DOHH2 (cell line): Measurements from ENCODE around the gene PAPPA.

Experiments used
- H3F3A ChIP-seq: fragments of 200-600 bp; sonication (generic), shearing (Covaris generic); 2 replicates; pipeline ENCODE4 v1.6.0; 2016; ENCODE audit warnings: antibody characterized with exemption, mild to moderate bottlenecking; ENCODE audit not compliant: control insufficient read depth, insufficient read depth
- H3K27ac ChIP-seq: fragments of 200-600 bp; sonication (generic); 2 replicates; pipeline ENCODE4 v1.5.1; 2014; ENCODE audit warnings: low read depth, mild to moderate bottlenecking, low read length, moderate library complexity
- H3K27me3 ChIP-seq: fragments of 200-600 bp; sonication (generic); 2 replicates; pipeline ENCODE4 v1.6.1; 2014; ENCODE audit warnings: mild to moderate bottlenecking, low read length, mixed read lengths; ENCODE audit not compliant: control insufficient read depth
- H3K36me3 ChIP-seq: fragments of 200-600 bp; sonication (generic); 2 replicates; pipeline ENCODE4 v1.6.1; 2014; ENCODE audit warnings: mild to moderate bottlenecking, low read length, moderate library complexity, mixed read lengths; ENCODE audit not compliant: control insufficient read depth
- H3K4me1 ChIP-seq: fragments of 200-600 bp; sonication (generic); 2 replicates; pipeline ENCODE4 v1.6.1; 2014; ENCODE audit warnings: mild to moderate bottlenecking, low read length, mixed read lengths; ENCODE audit not compliant: control insufficient read depth
- H3K4me2 ChIP-seq: fragments of 200-600 bp; sonication (generic); 2 replicates; pipeline ENCODE4 v1.6.0; 2014; ENCODE audit warnings: mild to moderate bottlenecking, low read length, moderate library complexity
- H3K4me3 ChIP-seq: fragments of 200-600 bp; sonication (generic); 2 replicates; pipeline ENCODE4 v1.5.1; 2014; ENCODE audit warnings: mild to moderate bottlenecking, low read length, mixed read lengths
- H3K79me2 ChIP-seq: fragments of 200-600 bp; sonication (generic); 2 replicates; pipeline ENCODE4 v1.6.1; 2014; ENCODE audit warnings: mild to moderate bottlenecking, low read length, mixed read lengths; ENCODE audit not compliant: control insufficient read depth
- H3K9me2 ChIP-seq: fragments of 200-600 bp; sonication (generic); replicated peaks from 2 replicates; pipeline ENCODE4 v1.6.1; 2014; ENCODE audit warnings: mild to moderate bottlenecking, low read length, mixed read lengths; ENCODE audit not compliant: control insufficient read depth
- H3K9me3 ChIP-seq: fragments of 200-600 bp; sonication (generic); 2 replicates; pipeline ENCODE4 v1.6.1; 2014; ENCODE audit warnings: antibody characterized with exemption, low read length, mixed read lengths; ENCODE audit not compliant: control insufficient read depth, insufficient read depth
- H4K20me1 ChIP-seq: fragments of 200-600 bp; sonication (generic); 2 replicates; pipeline ENCODE4 v1.6.0; 2014; ENCODE audit warnings: low read depth, mild to moderate bottlenecking, antibody characterized with exemption, low read length, moderate library complexity; ENCODE audit not compliant: control insufficient read depth, insufficient read depth
- EZH2phosphoT487 ChIP-seq: fragments of 200-600 bp; sonication (generic); IDR thresholded peaks from 2 replicates; pipeline ENCODE4 v1.6.1; 2017; ENCODE audit warnings: borderline replicate concordance, mild to moderate bottlenecking, antibody characterized with exemption, low read length, moderate library complexity, mixed read lengths
- TF ChIP-seq, protein P1 (sequence below): fragments of 200-600 bp; sonication (generic); IDR thresholded peaks from one replicate; pipeline ENCODE4 v1.5.1; 2014; ENCODE audit warnings: antibody characterized with exemption, mild to moderate bottlenecking, low read depth, low read length; ENCODE audit not compliant: poor library complexity, severe bottlenecking

PAPPA gene

DNA sequence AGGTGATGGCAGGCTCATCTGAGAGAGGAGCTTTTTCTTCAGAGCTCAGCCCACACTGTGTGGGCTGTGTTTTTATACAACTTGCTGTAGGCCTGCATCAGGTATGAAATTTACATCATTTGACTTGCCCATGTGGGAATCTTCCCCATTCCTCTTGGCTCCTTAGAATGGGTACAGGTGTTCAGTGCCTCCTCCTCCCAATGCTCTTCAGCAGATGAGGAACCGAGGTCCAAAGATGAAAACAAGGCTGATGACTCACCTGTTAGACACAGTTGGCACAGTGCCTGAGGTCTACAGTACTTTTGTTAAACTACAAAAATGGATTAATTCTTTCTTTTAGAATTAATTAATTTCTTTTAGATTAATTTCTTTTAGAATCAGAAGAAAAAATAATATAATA is 20.8 kb downstream of the PAPPA start:
- no peaks in the 10 kb centered on the region for H3K27me3 ChIP-seq
- TF ChIP-seq, protein P1, sequence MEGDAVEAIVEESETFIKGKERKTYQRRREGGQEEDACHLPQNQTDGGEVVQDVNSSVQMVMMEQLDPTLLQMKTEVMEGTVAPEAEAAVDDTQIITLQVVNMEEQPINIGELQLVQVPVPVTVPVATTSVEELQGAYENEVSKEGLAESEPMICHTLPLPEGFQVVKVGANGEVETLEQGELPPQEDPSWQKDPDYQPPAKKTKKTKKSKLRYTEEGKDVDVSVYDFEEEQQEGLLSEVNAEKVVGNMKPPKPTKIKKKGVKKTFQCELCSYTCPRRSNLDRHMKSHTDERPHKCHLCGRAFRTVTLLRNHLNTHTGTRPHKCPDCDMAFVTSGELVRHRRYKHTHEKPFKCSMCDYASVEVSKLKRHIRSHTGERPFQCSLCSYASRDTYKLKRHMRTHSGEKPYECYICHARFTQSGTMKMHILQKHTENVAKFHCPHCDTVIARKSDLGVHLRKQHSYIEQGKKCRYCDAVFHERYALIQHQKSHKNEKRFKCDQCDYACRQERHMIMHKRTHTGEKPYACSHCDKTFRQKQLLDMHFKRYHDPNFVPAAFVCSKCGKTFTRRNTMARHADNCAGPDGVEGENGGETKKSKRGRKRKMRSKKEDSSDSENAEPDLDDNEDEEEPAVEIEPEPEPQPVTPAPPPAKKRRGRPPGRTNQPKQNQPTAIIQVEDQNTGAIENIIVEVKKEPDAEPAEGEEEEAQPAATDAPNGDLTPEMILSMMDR, result no peak
- TF ChIP-seq EZH2phosphoT487, result no peak
- H3K4me1 ChIP-seq, result no peaks in the 10 kb centered on the region
- no peak overlapping the region for H3K27ac ChIP-seq
- H3F3A ChIP-seq, result no peaks in the 10 kb centered on the region
- no peak overlapping the region for H3K4me3 ChIP-seq
- H3K9me2 ChIP-seq, result no peaks in the 10 kb centered on the region
- no peak overlapping the region for H3K4me2 ChIP-seq
- H4K20me1 ChIP-seq, result no peaks in the 10 kb centered on the region
- no peaks in the 10 kb centered on the region for H3K79me2 ChIP-seq
- H3K36me3 ChIP-seq, result no peaks in the 10 kb centered on the region
- no peaks in the 10 kb centered on the region for H3K9me3 ChIP-seq

DNA sequence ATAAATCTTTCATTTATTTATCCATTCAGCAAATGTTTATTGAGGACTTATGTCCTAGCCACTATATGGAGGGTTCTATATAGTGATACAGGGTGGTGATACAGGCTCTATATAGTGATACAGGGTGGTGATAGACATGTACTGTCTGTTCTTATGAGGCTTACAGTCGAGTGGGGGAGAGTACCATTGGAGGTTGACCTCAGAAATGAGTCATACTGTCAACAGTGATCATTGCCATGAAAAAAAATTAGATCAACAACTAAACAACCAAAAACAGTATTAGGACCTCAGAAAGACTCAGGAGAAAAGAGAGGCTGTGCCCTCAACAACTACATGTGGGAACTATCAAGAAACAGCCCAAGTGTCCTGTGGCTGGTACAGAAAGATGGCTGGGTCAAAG is 22.0 kb downstream of the PAPPA start:
- H3K4me3 ChIP-seq, result no peak overlapping the region
- no peak overlapping the region for H3K27ac ChIP-seq
- no peaks in the 10 kb centered on the region for H3K4me1 ChIP-seq
- H3K9me2 ChIP-seq, result no peaks in the 10 kb centered on the region
- TF ChIP-seq EZH2phosphoT487, result no peak
- TF ChIP-seq, protein P1, result no peak
- no peaks in the 10 kb centered on the region for H3F3A ChIP-seq
- H3K9me3 ChIP-seq, result no peaks in the 10 kb centered on the region
- no peaks in the 10 kb centered on the region for H3K36me3 ChIP-seq
- H3K79me2 ChIP-seq, result no peaks in the 10 kb centered on the region
- H4K20me1 ChIP-seq, result no peaks in the 10 kb centered on the region
- no peak overlapping the region for H3K4me2 ChIP-seq
- H3K27me3 ChIP-seq, result no peaks in the 10 kb centered on the region

DNA sequence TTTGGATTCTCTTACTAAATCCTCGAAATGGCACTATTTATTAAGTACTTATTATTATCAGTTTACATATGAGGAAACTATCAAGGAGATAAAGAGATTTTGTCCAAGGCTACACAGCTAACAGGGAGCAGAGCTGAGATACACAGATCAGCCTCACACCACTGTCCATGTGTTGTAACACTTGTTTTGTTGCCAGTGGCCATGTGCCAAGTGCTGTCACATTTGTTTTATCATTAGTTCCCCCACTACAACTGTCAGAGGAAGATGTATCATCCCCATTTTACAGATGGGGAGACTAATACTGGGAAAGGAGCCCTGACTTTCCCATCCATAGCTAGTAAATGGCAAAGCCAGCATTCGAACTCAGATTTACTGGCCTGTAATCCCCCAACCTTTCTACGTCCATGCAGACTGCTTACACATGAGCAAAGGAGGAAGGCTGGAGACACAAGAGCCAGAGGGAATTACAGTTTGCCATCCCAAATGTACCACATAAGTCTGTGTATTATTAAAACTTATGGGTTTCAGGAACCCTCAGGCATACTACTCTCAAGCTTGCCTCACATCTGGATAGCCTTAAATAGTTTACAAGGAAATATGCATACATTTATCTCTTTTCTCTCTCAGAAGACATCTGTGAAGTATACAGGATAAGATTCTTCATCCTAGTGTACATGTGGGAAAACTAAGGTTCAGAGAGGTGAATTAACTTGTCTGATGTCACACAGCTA is 25.1 kb downstream of the PAPPA start:
- H3K27ac ChIP-seq, result no peak overlapping the region
- no peaks in the 10 kb centered on the region for H3K27me3 ChIP-seq
- H3K4me1 ChIP-seq, result no peaks in the 10 kb centered on the region
- H3K79me2 ChIP-seq, result no peaks in the 10 kb centered on the region
- H3F3A ChIP-seq, result no peaks in the 10 kb centered on the region
- no peaks in the 10 kb centered on the region for H3K9me3 ChIP-seq
- no peak overlapping the region for H3K4me3 ChIP-seq
- no peak overlapping the region for H3K4me2 ChIP-seq
- H3K9me2 ChIP-seq, result no peaks in the 10 kb centered on the region
- no peaks in the 10 kb centered on the region for H4K20me1 ChIP-seq
- no peaks in the 10 kb centered on the region for H3K36me3 ChIP-seq
- TF ChIP-seq, protein P1, result no peak
- no peak for TF ChIP-seq EZH2phosphoT487
